Femur (tissue), 1 donor: ENCODE measurements around the gene PPP2R5D.

Source experiments
- DNase-seq: peaks from one replicate; pipeline ENCODE4 v3.0.0-alpha.2; 2017

The PPP2R5D gene

DNA sequence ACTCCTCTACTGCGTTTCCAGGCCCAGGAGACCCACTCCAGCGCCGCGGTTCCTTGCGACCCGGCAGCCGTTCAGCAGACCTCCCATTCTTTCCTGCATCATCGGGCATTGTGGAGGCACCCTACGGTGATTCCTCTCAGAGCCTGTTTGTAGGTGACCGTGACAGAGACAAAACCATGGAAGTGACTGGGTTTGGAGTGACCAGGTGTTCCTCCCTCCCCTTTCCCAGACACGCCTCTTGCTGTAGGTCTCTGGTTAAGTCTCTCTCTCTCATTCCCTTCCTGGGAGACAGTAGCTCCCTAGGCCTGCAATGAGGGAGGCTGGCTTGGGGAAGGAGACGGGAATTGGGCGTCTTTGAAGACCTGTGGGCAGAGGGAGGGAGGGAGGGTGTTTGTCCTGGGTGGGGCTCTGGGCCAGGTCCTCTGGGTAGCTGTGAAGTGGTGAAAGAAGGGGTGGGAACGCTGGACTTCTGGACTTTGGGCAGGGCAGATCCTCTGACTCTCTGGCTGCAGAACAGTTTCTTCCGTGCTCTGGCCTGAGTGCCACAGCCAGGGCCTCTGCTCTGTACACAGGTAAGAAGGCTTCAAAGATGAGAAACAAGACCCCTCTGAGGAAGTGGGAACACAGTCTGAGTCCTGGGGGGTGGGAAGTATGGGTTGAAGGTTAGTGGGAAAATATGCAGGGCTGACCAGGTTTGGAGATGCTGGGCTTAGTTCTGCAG is 75.8 kb downstream of the PPP2R5D start:
- DNase-seq = no peak

GRCh38 chr6:43060755-43061633 is 76.6 kb downstream of the PPP2R5D start:
- DNase-seq = no peak

DNA sequence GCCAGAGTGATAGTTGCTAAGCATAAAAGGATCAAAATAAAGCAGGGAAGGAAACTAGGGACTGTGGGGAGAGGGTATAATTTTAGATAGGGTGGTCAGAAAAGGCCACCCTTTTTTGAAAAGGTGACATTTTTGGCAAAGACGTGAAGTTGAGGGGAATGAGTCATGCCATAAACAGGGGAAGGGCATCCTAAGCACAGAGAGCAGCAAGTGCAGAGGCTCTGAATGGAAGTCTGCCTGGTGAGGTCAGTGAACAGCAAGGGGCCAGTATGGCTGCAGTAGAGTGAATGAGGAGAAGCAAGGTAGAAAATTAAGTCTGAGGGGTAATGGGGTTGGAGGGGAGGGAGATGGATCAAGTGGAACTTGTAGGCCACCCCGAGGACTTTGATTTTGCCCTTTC is 77.5 kb downstream of the PPP2R5D start:
- no peak for DNase-seq
